ENCODE measurements around the gene RPS6KB1. TPM values are rescaled to one million over a fixed set of nuclear protein-coding genes. Genes with fewer than 3 reads are reported as not detected.

RPS6KB1 gene
- 62.3 TPM for total RNA-seq

GRCh38 chr17:59892924-59893675 is at the start of gene RPS6KB1, which contains the start of gene TUBD1:
Gene RPS6KB1 (plus strand): TSS chr17:59893121. CDS start chr17:59893185, 64 bp downstream.
Gene TUBD1 (minus strand): TSS chr17:59892943. CDS start chr17:59891002, 1,941 bp downstream.

GRCh38 chr17:59964482-59965328 is 71.8 kb downstream of the RPS6KB1 start, which contains the start of gene RNFT1:
Gene RNFT1 (minus strand): TSS chr17:59964740. CDS start chr17:59964663, 77 bp downstream.

Small RNA genes within 50 kb of the gene (small RNA-seq; reads per million reads assigned to genes)
- gene RNU6-450P (ENCODE audit: low replicate concordance) (not detected), gene RPS29P21 (ENCODE audit: low replicate concordance) (not detected)

Other genes with a start within 250 kb of the RPS6KB1 start
- gene PTRH2, start 185.7 kb upstream of the RPS6KB1 start, total RNA-seq, result 32.2 TPM
- 166 TPM for gene VMP1, start 185.5 kb upstream of the RPS6KB1 start, total RNA-seq
- 11.6 TPM for gene TUBD1, start 178 bp upstream of the RPS6KB1 start, total RNA-seq
- 25.4 TPM for gene RNFT1, start 71.6 kb downstream of the RPS6KB1 start, total RNA-seq
- gene HEATR6, start 185.8 kb downstream of the RPS6KB1 start, total RNA-seq, result 28.5 TPM

All from parietal lobe (tissue), 2 donors.